Stomach smooth muscle (tissue), 2 donors: ENCODE measurements around the gene C1QTNF2.

Source experiments
- H3K27ac ChIP-seq: one replicate; pipeline ENCODE4 v1.7.0; 2013; ENCODE audit warnings: mild to moderate bottlenecking, low read length, inconsistent platforms
- H3K27me3 ChIP-seq, 2 donors: one replicate each; pipeline ENCODE4 v1.7.0; 2013; ENCODE audit warnings: low read length in 2 of 2; ENCODE audit not compliant: insufficient read depth in 2 of 2, control insufficient read depth in 1 of 2
- H3K36me3 ChIP-seq, 2 donors: one replicate each; pipeline ENCODE4 v1.7.0; 2013; ENCODE audit warnings: low read length in 2 of 2; ENCODE audit not compliant: control insufficient read depth in 2 of 2, insufficient read depth in 2 of 2
- H3K4me1 ChIP-seq: one replicate; pipeline ENCODE4 v1.7.0; 2013; ENCODE audit warnings: low read length; ENCODE audit not compliant: control insufficient read depth, insufficient read depth
- H3K4me3 ChIP-seq, 2 donors: one replicate each; pipeline ENCODE4 v1.7.0; 2013; ENCODE audit warnings: low read length in 2 of 2
- H3K9ac ChIP-seq, 2 donors: one replicate each; pipeline ENCODE4 v1.7.0; 2013; ENCODE audit warnings: low read length in 2 of 2, mild to moderate bottlenecking in 1 of 2
- H3K9me3 ChIP-seq, 2 donors: one replicate each; pipeline ENCODE4 v1.7.0; 2013; ENCODE audit warnings: low read length in 2 of 2; ENCODE audit not compliant: control insufficient read depth in 2 of 2
- donor health status: healthy.
- donor health status: Pancreatic carcinoma.

The C1QTNF2 gene

GRCh38 chr5:160390787-160391696 lies 20.6 kb upstream of the C1QTNF2 start:
- Histone ChIP-seq H3K4me3 (no peak overlapping the region), H3K9ac (no peak overlapping the region), H3K36me3 (peaks cover 3 to 8% of the 10 kb centered on the region in 2 donors), H3K27me3 (no peaks in the 10 kb centered on the region), H3K4me1 (no peaks in the 10 kb centered on the region), H3K9me3 (peaks cover 0 to 5% of the 10 kb centered on the region in 2 donors), H3K27ac (no peak overlapping the region)

GRCh38 chr5:160387445-160387844 lies 17.0 kb upstream of the C1QTNF2 start:
- Histone ChIP-seq H3K36me3 (no peaks in the 10 kb centered on the region), H3K27ac (no peak overlapping the region)

GRCh38 chr5:160385496-160385895 lies 15.1 kb upstream of the C1QTNF2 start:
- no peak overlapping the region for H3K9ac ChIP-seq
- no peaks in the 10 kb centered on the region for H3K27me3 ChIP-seq
- H3K4me1 ChIP-seq, result no peaks in the 10 kb centered on the region
- H3K27ac ChIP-seq, result no peak overlapping the region
- H3K4me3 ChIP-seq, result no peak overlapping the region
- no peaks in the 10 kb centered on the region for H3K36me3 ChIP-seq
- peaks cover 0 to 5% of the 10 kb centered on the region in 2 donors for H3K9me3 ChIP-seq

More at GRCh38 chr5:160387445-160387844, 17.0 kb upstream of the C1QTNF2 start:
- no peak overlapping the region for H3K4me3 ChIP-seq
- no peaks in the 10 kb centered on the region for H3K27me3 ChIP-seq
- peaks cover 0 to 5% of the 10 kb centered on the region in 2 donors for H3K9me3 ChIP-seq
- H3K4me1 ChIP-seq, result no peaks in the 10 kb centered on the region
- H3K9ac ChIP-seq, result no peak overlapping the region

- peaks cover 0 to 5% of the 10 kb centered on the region in 2 donors for H3K9me3 ChIP-seq
- H3K27ac ChIP-seq, result no peak overlapping the region
- H3K27me3 ChIP-seq, result no peaks in the 10 kb centered on the region
- H3K9ac ChIP-seq, result no peak overlapping the region
- H3K36me3 ChIP-seq, result no peaks in the 10 kb centered on the region
- no peaks in the 10 kb centered on the region for H3K4me1 ChIP-seq
- no peak overlapping the region for H3K4me3 ChIP-seq
Measured at GRCh38 chr5:160384681-160385080, 14.3 kb upstream of the C1QTNF2 start.

GRCh38 chr5:160382346-160382745 lies 11.9 kb upstream of the C1QTNF2 start:
- no peak overlapping the region for H3K27ac ChIP-seq

GRCh38 chr5:160380041-160380440 lies 9.6 kb upstream of the C1QTNF2 start:
- Histone ChIP-seq H3K27me3 (no peaks in the 10 kb centered on the region), H3K9me3 (no peaks in the 10 kb centered on the region), H3K4me1 (no peaks in the 10 kb centered on the region), H3K36me3 (no peaks in the 10 kb centered on the region), H3K9ac (no peak overlapping the region), H3K4me3 (no peak overlapping the region), H3K27ac (no peak overlapping the region)

More at GRCh38 chr5:160382346-160382745, 11.9 kb upstream of the C1QTNF2 start:
- Histone ChIP-seq H3K9ac (no peak overlapping the region), H3K4me1 (no peaks in the 10 kb centered on the region), H3K27me3 (no peaks in the 10 kb centered on the region), H3K36me3 (no peaks in the 10 kb centered on the region), H3K9me3 (peaks cover 0 to 5% of the 10 kb centered on the region in 2 donors), H3K4me3 (no peak overlapping the region)

- Histone ChIP-seq H3K36me3 (no peaks in the 10 kb centered on the region), H3K4me3 (no peak overlapping the region), H3K9ac (no peak overlapping the region), H3K4me1 (no peaks in the 10 kb centered on the region), H3K9me3 (no peaks in the 10 kb centered on the region), H3K27ac (no peak overlapping the region), H3K27me3 (no peaks in the 10 kb centered on the region)
Measured at GRCh38 chr5:160379511-160379910, 9.1 kb upstream of the C1QTNF2 start.

- H3K27ac ChIP-seq, result no peak overlapping the region
- no peak overlapping the region for H3K4me3 ChIP-seq
- no peaks in the 10 kb centered on the region for H3K9me3 ChIP-seq
- H3K27me3 ChIP-seq, result no peaks in the 10 kb centered on the region
- H3K4me1 ChIP-seq, result no peaks in the 10 kb centered on the region
- no peaks in the 10 kb centered on the region for H3K36me3 ChIP-seq
- H3K9ac ChIP-seq, result no peak overlapping the region
Measured at GRCh38 chr5:160378330-160378729, 7.9 kb upstream of the C1QTNF2 start.

GRCh38 chr5:160377651-160378050 lies 7.2 kb upstream of the C1QTNF2 start:
- Histone ChIP-seq H3K9me3 (no peaks in the 10 kb centered on the region), H3K27ac (no peak overlapping the region), H3K4me1 (no peaks in the 10 kb centered on the region), H3K36me3 (no peaks in the 10 kb centered on the region), H3K4me3 (no peak overlapping the region), H3K27me3 (no peaks in the 10 kb centered on the region), H3K9ac (no peak overlapping the region)

GRCh38 chr5:160376416-160376815 lies 6.0 kb upstream of the C1QTNF2 start:
- no peaks in the 10 kb centered on the region for H3K9me3 ChIP-seq
- no peak overlapping the region for H3K9ac ChIP-seq
- H3K27ac ChIP-seq, result no peak overlapping the region
- H3K4me1 ChIP-seq, result no peaks in the 10 kb centered on the region
- H3K4me3 ChIP-seq, result no peak overlapping the region
- no peaks in the 10 kb centered on the region for H3K36me3 ChIP-seq
- H3K27me3 ChIP-seq, result no peaks in the 10 kb centered on the region

GRCh38 chr5:160375701-160376100 lies 5.3 kb upstream of the C1QTNF2 start:
- no peak overlapping the region for H3K27ac ChIP-seq
- no peaks in the 10 kb centered on the region for H3K36me3 ChIP-seq
- H3K4me1 ChIP-seq, result peaks cover 4% of the 10 kb centered on the region
- no peaks in the 10 kb centered on the region for H3K27me3 ChIP-seq
- H3K4me3 ChIP-seq, result no peak overlapping the region
- no peak overlapping the region for H3K9ac ChIP-seq
- no peaks in the 10 kb centered on the region for H3K9me3 ChIP-seq
